ENCODE data around the gene CELF2. TPM values are rescaled to one million over a fixed set of nuclear protein-coding genes. Genes with fewer than 3 reads are reported as not detected.

The CELF2 gene
- total and polyA plus RNA-seq, 10 donors, result 13.5 to 180 (median 105) TPM

GRCh38 chr10:11331046-11331577 is 313.4 kb downstream of the CELF2 start:
- Histone ChIP-seq H3K4me3 (no peak overlapping the region), H3K36me3 (peaks cover 0 to 97% (median 56%) of the 10 kb centered on the region in 6 donors), H3K9me3 (no peaks in the 10 kb centered on the region), H3K27ac (no peak overlapping the region), H3K4me1 (peaks cover 0 to 91% (median 10%) of the 10 kb centered on the region in 6 donors), H3K27me3 (replicated peaks in 1 of 7) (no peaks in the 10 kb centered on the region)
- no peak for DNase-seq
- intact Hi-C loops (cut with DNase I; ENCODE audit: low total_unique reads), result no loop called here
- no peak for TF ChIP-seq POLR2AphosphoS5 (IDR thresholded peaks at IDR 0.05)
- TF ChIP-seq POLR2A (IDR thresholded peaks at IDR 0.05), result no peak
- no peak for TF ChIP-seq CTCF (IDR thresholded peaks at IDR 0.05 in 8 of 11, conservative IDR thresholded peaks at IDR 0.05 in 3 of 11)

GRCh38 chr10:11331726-11332125 is 314.1 kb downstream of the CELF2 start:
- no peaks in the 10 kb centered on the region for H3K9me3 ChIP-seq
- no peak overlapping the region for H3K4me3 ChIP-seq
- H3K27ac ChIP-seq, result no peak overlapping the region
- TF ChIP-seq CTCF (IDR thresholded peaks at IDR 0.05 in 8 of 11, conservative IDR thresholded peaks at IDR 0.05 in 3 of 11) (no peak), POLR2AphosphoS5 (IDR thresholded peaks at IDR 0.05) (no peak), POLR2A (IDR thresholded peaks at IDR 0.05) (no peak)
- no peak for DNase-seq
- WGBS, 5 donors, result 78 to 90% (median 88%) methylated on average over 3 of the region's 3 CpGs
- intact Hi-C loops (cut with DNase I; ENCODE audit: low total_unique reads), result no loop called here
- peaks cover 0 to 86% (median 10%) of the 10 kb centered on the region in 6 donors for H3K4me1 ChIP-seq
- H3K36me3 ChIP-seq, result peaks cover 0 to 91% (median 50%) of the 10 kb centered on the region in 6 donors
- no peaks in the 10 kb centered on the region for H3K27me3 ChIP-seq (replicated peaks in 1 of 7)

- peaks cover 0 to 75% (median 10%) of the 10 kb centered on the region in 6 donors for H3K4me1 ChIP-seq
- TF ChIP-seq POLR2A (IDR thresholded peaks at IDR 0.05), result no peak
- no peak for TF ChIP-seq CTCF (IDR thresholded peaks at IDR 0.05 in 8 of 11, conservative IDR thresholded peaks at IDR 0.05 in 3 of 11)
- no peak for TF ChIP-seq POLR2AphosphoS5 (IDR thresholded peaks at IDR 0.05)
- no peaks in the 10 kb centered on the region for H3K27me3 ChIP-seq (replicated peaks in 1 of 7)
- intact Hi-C loops (cut with DNase I; ENCODE audit: low total_unique reads), result no loop called here
- DNase-seq, result no peak
- WGBS, 5 donors, result 65 to 81% (median 73%) methylated on average over 10 of the region's 10 CpGs
- no peak overlapping the region for H3K4me3 ChIP-seq
- no peaks in the 10 kb centered on the region for H3K9me3 ChIP-seq
- H3K36me3 ChIP-seq, result peaks cover 0 to 84% (median 46%) of the 10 kb centered on the region in 6 donors
- H3K27ac ChIP-seq, result no peak overlapping the region
These were observed 315.2 kb downstream of the CELF2 start for GRCh38 chr10:11332846-11333245.

GRCh38 chr10:11334436-11334835 is 316.8 kb downstream of the CELF2 start:
- no peak overlapping the region for H3K27ac ChIP-seq
- H3K4me3 ChIP-seq, result no peak overlapping the region
- WGBS, 5 donors, result 52 to 61% (median 57%) methylated on average over 8 of the region's 8 CpGs
- DNase-seq, result no peak
- H3K27me3 ChIP-seq (replicated peaks in 1 of 7), result no peaks in the 10 kb centered on the region
- TF ChIP-seq CTCF (IDR thresholded peaks at IDR 0.05 in 8 of 11, conservative IDR thresholded peaks at IDR 0.05 in 3 of 11) (no peak), POLR2AphosphoS5 (IDR thresholded peaks at IDR 0.05) (no peak), POLR2A (IDR thresholded peaks at IDR 0.05) (no peak)
- peaks cover 0 to 60% (median 10%) of the 10 kb centered on the region in 6 donors for H3K4me1 ChIP-seq
- intact Hi-C loops (cut with DNase I; ENCODE audit: low total_unique reads), result no loop called here
- no peaks in the 10 kb centered on the region for H3K9me3 ChIP-seq
- peaks cover 0 to 68% (median 31%) of the 10 kb centered on the region in 6 donors for H3K36me3 ChIP-seq

All from spleen (tissue), 11 donors.